A549 (cell line): ENCODE data around the gene TPSB2.

ENCODE experiments used
- CTCF ChIP-seq: fragments of >200 bp; sonication (Bioruptor Twin); formaldehyde crosslinking; IDR thresholded peaks from 3 replicates; pipeline ENCODE4 v1.5.1; 2016
- GATA3 ChIP-seq: IDR thresholded peaks from 2 replicates; pipeline ENCODE4 v1.6.1; 2012; ENCODE audit warnings: borderline replicate concordance
- HOXA7 ChIP-seq: fragments of 250-450 bp; sonication (Bioruptor Pico); IDR thresholded peaks from 2 replicates; pipeline ENCODE4 v1.5.0; 2020; ENCODE audit warnings: mild to moderate bottlenecking, moderate library complexity
- MAFK ChIP-seq: fragments of 450-650 bp; IDR thresholded peaks from 2 replicates; pipeline ENCODE4 v1.6.1; 2014; ENCODE audit not compliant: partially characterized antibody
- SMC3 ChIP-seq: fragments of >200 bp; sonication (Bioruptor Twin); formaldehyde crosslinking; IDR thresholded peaks from 3 replicates; pipeline ENCODE4 v1.6.1; 2018; ENCODE audit warnings: inconsistent platforms
- USF2 ChIP-seq: fragments of 450-650 bp; IDR thresholded peaks from 2 replicates; pipeline ENCODE4 v1.6.1; 2014; ENCODE audit warnings: antibody characterized with exemption

- TF ChIP-seq CTCF (no peak), MAFK (no peak), SMC3 (no peak), HOXA7 (CRISPR knock-in tag) (no peak), GATA3 (no peak), USF2 (no peak)
Observed at GRCh38 chr16:1224558-1224957, 5.4 kb downstream of the TPSB2 start.
